Activated gamma-delta T cell treated with Interleukin-2 at 50 U/mL for 16 hours (primary cell): ENCODE data around the gene MAP1LC3B.
A peak's percentile ranks its signal among the peaks of the same experiment; 100 is the strongest.
"Not testable (repeated sequence)": the region's sequence is repeated elsewhere in the genome, so short reads cannot be mapped to it uniquely, and the experiment has no call there.

Source experiments
- DNase-seq: peaks from one replicate; pipeline ENCODE4 v3.0.0-alpha.2; 2020

The MAP1LC3B gene

GRCh38 chr16:87383505-87384161 is 8.5 kb upstream of the MAP1LC3B start, which contains the start of gene FBXO31:
Gene FBXO31, minus strand, starts transcription at chr16:87383776. Its CDS starts 32 bp downstream, at chr16:87383744.
- DNase-seq, result peak; percentile 88

GRCh38 chr16:87384162-87384874 is 7.8 kb upstream of the MAP1LC3B start:
- no peak for DNase-seq

GRCh38 chr16:87384875-87385167 is 7.3 kb upstream of the MAP1LC3B start:
- DNase-seq, result not testable (repeated sequence)

GRCh38 chr16:87387942-87388817 is 4.0 kb upstream of the MAP1LC3B start:
- DNase-seq, result peak; percentile 85

DNA sequence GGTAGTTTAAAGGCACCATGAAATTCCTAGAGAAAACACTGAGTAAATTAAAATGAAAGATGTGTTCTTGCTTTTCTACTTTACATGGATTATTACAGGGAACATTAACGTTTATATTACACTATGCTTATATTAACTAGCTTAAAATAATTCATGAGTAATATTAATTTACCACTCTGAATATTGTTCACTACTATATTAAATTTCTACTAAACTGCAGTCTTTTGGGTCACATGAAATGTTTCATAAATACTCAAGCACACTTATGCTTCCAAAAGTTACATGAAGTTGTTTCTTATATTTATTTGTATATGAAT is 3.4 kb upstream of the MAP1LC3B start:
- no peak for DNase-seq

- no peak for DNase-seq
Measured at GRCh38 chr16:87389245-87389644, 2.9 kb upstream of the MAP1LC3B start.

DNA sequence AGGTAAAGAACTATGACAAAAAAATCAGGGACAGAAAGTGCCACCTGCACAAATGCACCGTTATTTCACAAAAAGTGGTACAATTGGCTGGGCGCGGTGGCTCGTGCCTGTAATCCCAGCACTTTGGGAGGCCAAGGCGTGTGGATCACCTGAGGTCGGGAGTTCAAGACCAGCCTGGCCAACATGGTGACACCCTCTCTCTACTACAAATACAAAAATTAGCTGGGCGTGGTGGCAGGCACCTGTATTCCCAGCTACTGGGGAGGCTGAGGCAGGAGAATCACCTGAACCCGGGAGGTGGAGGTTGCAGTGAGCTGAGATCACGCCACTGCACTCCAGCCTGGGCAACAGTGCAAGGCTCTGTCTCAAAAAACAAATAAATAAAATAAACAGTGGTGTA is 2.2 kb upstream of the MAP1LC3B start:
- DNase-seq, result not testable (repeated sequence)

GRCh38 chr16:87390641-87391323 is 1.4 kb upstream of the MAP1LC3B start:
- DNase-seq, result no peak

DNA sequence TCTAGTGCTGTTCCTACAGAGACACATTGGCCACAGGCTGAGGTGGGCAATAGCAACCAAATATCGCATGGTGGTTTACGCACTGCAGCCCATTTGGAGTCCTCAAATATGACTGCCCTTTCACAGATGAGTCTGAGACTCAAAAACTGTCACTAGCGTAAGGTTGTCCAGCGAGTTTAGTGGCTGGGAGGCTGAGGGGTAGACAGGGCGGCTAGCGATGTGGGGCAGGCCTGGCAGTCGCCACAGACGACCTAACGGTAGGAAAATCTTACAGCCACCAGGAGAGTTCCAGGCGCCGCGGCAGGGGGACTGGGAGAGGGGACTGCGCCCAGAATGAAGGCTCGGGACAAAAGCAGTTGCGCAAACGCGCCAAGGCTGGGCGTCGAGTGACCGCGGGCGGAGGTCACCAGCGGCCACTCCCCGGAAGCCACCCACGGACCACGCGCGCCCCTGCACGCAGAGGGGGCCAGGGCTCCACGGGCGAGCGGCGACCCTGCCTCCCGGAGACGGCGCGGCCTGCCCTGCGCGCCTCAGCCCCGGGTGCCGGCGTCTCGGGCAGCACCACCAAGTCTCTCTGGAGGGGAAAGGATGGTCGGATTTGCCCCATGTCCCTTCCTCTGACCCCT is 699 bp upstream of the MAP1LC3B start:
- no peak for DNase-seq

GRCh38 chr16:87392821-87393679 is 914 bp downstream of the MAP1LC3B start:
- DNase-seq, result peak; percentile 27

DNA sequence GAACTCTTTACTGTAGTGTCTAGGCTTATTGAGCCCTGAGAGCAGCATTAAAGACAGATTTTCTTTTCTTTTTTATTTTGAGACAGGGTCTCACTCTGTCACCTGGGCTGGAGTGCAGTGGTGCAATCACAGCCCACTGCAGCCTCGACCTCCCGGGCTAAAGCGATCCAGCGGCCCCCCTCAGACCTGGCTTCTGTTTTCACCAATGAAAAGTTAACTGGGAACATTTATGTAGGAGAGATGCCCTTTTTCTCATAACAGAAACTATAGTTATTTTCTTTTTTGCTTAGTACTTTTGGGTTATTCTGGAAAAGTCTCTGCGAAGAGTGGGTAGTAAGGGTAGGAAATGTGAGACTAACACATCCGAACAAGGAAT is 1.5 kb downstream of the MAP1LC3B start:
- DNase-seq, result no peak

DNA sequence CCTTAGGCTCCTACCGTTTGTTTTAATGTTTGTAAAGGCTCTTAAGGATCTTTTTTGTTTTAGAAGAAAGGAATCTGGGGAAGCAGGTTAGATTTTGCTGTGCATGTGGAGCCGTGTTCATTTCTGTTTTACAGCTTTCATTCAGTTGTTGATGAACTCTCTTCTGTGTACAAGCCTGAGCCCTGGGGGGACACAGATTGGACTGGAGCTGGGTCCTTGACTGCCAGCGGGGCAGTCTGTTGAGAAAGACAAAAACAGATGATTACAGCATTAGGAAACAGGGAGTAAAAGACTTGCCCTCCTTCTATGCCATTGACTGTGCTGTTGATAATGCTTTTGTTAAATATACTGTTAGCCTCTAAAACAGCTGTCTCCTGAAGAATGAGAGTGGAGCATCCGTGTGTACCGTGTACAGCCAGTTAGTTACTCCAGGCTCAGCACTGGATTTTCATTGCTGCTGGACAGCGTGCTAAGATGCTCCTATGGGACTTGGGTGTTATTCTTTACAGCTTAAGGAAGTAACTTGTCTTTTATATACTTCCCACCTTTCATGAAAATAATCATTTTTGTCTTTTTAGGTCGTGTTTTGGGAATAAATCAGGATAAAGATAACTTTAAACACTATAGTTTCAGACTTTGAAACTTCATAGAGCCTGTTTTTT is 3.2 kb downstream of the MAP1LC3B start:
- no peak for DNase-seq

DNA sequence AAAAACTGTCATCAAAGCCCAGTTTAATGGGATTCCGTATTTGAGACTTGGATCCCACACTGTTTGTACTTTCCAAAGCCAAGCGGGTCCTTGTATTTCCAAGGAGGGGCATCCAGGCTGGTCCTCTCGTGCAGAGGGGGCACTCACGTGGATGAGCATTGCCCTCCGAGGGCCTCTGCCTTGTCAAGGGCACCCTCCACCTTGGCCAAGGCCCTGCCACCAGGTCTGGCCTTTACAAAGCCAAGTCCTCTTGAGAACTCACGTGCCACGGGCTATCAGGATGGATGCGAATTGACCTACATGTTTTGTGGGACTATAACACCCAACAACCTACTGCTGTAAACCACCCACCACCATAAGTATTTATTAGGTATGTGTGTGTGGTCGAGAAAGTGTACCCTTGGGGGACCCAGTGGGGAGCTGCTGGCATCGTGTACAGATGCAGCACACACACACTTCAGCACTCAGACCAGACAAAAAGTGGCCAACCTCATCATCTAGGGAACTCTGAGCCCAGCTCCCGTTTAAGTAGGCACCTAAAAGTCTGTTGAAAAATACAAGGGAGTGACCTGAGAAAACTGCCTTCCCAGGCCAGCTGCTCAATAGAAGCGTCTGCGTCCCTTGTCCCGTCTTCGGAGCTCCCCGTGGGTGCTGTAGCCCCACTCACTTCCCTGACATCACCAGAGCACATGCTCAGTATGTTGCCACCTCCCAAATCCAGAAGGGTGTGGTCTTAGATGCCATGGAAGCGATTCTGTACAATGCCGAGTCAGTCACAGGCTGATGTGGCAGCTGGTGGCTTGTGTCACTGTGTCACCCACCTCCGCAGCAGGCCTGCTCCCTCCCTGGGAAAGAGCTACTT is 12.9 kb downstream of the MAP1LC3B start:
- DNase-seq, result no peak

GRCh38 chr16:87406495-87407088 is 14.5 kb downstream of the MAP1LC3B start:
- no peak for DNase-seq

- no peak for DNase-seq
Measured at GRCh38 chr16:87407511-87408112, 15.5 kb downstream of the MAP1LC3B start.

DNA sequence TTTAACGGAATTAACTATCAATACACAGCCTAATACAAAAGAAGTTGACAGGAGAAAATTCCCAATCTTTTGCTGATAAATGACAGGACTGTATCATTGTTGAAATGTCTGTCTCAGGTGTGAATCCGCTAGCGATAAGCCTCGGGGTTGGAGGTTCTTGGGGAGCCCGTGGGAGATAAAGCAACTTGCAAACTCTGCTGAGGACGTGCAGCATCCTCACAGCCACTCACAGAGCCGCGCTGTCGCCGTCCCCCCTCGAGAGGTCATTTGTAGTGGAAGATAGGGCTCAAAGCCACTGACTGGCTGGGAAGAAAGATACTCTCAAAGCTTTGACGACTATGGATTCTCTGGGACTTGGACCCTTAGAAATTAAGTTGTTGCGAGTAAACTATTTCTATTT is 17.0 kb downstream of the MAP1LC3B start:
- DNase-seq, result no peak

GRCh38 chr16:87409781-87410180 is 17.6 kb downstream of the MAP1LC3B start:
- no peak for DNase-seq

DNA sequence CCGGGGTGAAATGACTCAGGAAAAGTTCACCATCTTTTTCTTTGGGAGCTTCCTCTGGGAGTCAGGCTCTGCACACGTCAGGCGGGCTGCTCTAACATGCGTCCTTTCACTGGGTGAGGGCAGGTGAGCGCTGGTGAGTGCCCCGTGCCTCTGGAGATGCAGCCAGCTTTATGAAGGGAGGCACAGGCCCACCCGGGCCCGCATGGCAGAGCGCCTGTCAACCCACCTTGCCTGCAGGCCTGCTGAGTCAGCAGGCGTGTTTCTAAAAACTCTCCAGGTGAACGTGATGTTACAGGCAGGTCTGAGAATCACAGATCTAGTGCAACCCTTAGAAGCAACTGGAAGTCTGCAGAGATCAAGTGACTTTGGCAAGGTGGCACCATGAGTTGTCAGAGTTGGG is 18.4 kb downstream of the MAP1LC3B start:
- no peak for DNase-seq

DNA sequence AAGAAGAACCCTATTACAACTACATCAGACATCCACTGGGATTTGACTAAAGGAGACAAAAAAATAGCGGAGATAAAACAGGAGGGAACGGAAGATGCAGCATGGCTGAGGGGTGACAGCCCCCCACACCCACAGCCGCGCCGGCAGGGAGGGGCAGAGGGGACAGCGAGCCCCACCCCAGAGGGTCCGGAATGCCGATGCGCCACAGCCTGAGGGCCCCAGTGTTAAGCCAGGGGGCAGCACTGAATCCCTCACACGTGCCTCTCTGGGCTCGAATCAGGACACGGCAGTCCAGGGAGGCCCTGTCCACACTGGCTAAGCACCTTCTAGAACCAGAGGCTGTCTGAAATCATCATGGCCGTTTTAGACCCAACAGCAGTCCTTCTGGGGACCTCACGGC is 18.8 kb downstream of the MAP1LC3B start:
- DNase-seq, result no peak
